T-cell (primary cell): ENCODE measurements around the gene CD84. TPM values are rescaled to one million over a fixed set of nuclear protein-coding genes. Genes with fewer than 3 reads are reported as not detected.
"Not testable (repeated sequence)": the region's sequence is repeated elsewhere in the genome, so short reads cannot be mapped to it uniquely, and the experiment has no call there.

ENCODE experiments used
- ATAC-seq, 4 experiments: fragments of 200-7000 bp in 3 of 4; fragments of 150-1000 bp in 1 of 4; cut with Tn5 transposase; replicated peaks in 1 of 4; 1 replicate in 3 of 4; 2 replicates in 1 of 4; pipeline ENCODE4 v1.10.0; 2021; ENCODE audit warnings: moderate library complexity in 3 of 4, mild to moderate bottlenecking in 2 of 4, moderate number of reproducible peaks in 1 of 4
- CTCF ChIA-PET, 2 donors: fragments of 300-600 bp; sonication (Branson Sonifier 250); formaldehyde crosslinking; loops; one replicate each; lab custom pipeline; 2022; ENCODE audit warnings: antibody characterized with exemption in 2 of 2; lab: Charles Lee
- POLR2A ChIA-PET, 2 donors: fragments of 300-600 bp; sonication (Branson Sonifier 250); formaldehyde crosslinking; loops; one replicate each; lab custom pipeline; 2022; ENCODE audit warnings: antibody characterized with exemption in 2 of 2; lab: Charles Lee
- DNase-seq, 35 experiments: peaks; one replicate each; pipeline versions ENCODE4 v3.0.0 to v3.0.0-alpha.2; 2013 to 2023
- H3K27ac ChIP-seq: one replicate; pipeline ENCODE4 v1.5.1; 2013; ENCODE audit warnings: low read length
- H3K27me3 ChIP-seq, 2 experiments: replicated peaks in 1 of 2; 1 replicate in 1 of 2; 2 replicates in 1 of 2; pipeline versions ENCODE4 v1.6.1 to v1.7.0; 2013; ENCODE audit warnings: low read length in 1 of 2, mixed read lengths in 1 of 2; ENCODE audit not compliant: control insufficient read depth in 2 of 2, insufficient read depth in 2 of 2; ENCODE audit errors: extremely low read depth in 1 of 2
- H3K36me3 ChIP-seq, 2 donors: 1 replicate in 1 of 2; 2 replicates in 1 of 2; pipeline versions ENCODE4 v1.6.1 to v1.7.0; 2013; ENCODE audit warnings: low read length in 1 of 2; ENCODE audit not compliant: control insufficient read depth in 2 of 2, insufficient read depth in 1 of 2; ENCODE audit errors: extremely low read depth in 1 of 2
- H3K4me1 ChIP-seq, 2 experiments: 1 replicate in 1 of 2; 2 replicates in 1 of 2; pipeline versions ENCODE4 v1.6.1 to v1.7.0; 2013; ENCODE audit warnings: low read length in 2 of 2, mixed read lengths in 1 of 2; ENCODE audit not compliant: insufficient read depth in 2 of 2, control insufficient read depth in 1 of 2; ENCODE audit errors: extremely low read depth in 1 of 2
- H3K4me3 ChIP-seq, 2 donors: 1 replicate in 1 of 2; 2 replicates in 1 of 2; pipeline versions ENCODE4 v1.5.1 to v1.7.0; 2013; ENCODE audit warnings: mild to moderate bottlenecking in 2 of 2, low read length in 1 of 2, moderate library complexity in 1 of 2; ENCODE audit not compliant: control insufficient read depth in 1 of 2; ENCODE audit errors: extremely low read depth in 1 of 2
- H3K9me3 ChIP-seq: 2 replicates; pipeline ENCODE4 v1.7.0; 2013
- H3K27ac Mint-ChIP-seq, 2 donors: one replicate each; pipeline ENCODE4 v1.8.0; 2020 to 2021; ENCODE audit warnings: mild to moderate bottlenecking in 2 of 2, mixed read lengths in 2 of 2
- H3K27me3 Mint-ChIP-seq, 2 donors: one replicate each; pipeline ENCODE4 v1.8.0; 2021 to 2022; ENCODE audit warnings: mixed read lengths in 2 of 2
- H3K36me3 Mint-ChIP-seq: one replicate; pipeline ENCODE4 v1.8.0; 2021; ENCODE audit warnings: mixed read lengths
- H3K4me1 Mint-ChIP-seq, 3 donors: one replicate each; pipeline ENCODE4 v1.8.0; 2020 to 2022; ENCODE audit warnings: mixed read lengths in 3 of 3, mild to moderate bottlenecking in 1 of 3
- H3K4me3 Mint-ChIP-seq, 3 donors: one replicate each; pipeline ENCODE4 v1.8.0; 2020 to 2022; ENCODE audit warnings: mild to moderate bottlenecking in 3 of 3, mixed read lengths in 3 of 3, moderate library complexity in 3 of 3
- H3K9me3 Mint-ChIP-seq, 3 donors: one replicate each; pipeline ENCODE4 v1.8.0; 2020 to 2022; ENCODE audit warnings: mixed read lengths in 3 of 3
- WGBS: methylation state at CpG from one replicate; pipeline ENCODE4 v1.1.5; 2013; ENCODE audit warnings: missing lambda C conversion rate; ENCODE audit not compliant: insufficient coverage; 5-methylcytosine and 5-hydroxymethylcytosine counted together
- total RNA-seq, 35 experiments: library from RNA in 6 of 35; stranded (reverse) in 6 of 35; fragments of 120-200 nt in 1 of 35; gene quantifications; one replicate each; pipeline versions ENCODE4 v1.2.1 to v1.2.4 and lab custom pipeline; 2013 to 2026

Gene CD84
- total RNA-seq, 5 donors from 2014 or later (not counting 1 experiment from before 2014, with no cell fraction given): 47.5 to 97.4 (median 51.8) TPM

GRCh38 chr1:160521554-160521953 lies 57.7 kb downstream of the CD84 start:
- Mint-ChIP-seq H3K4me1 (peaks cover 78 to 83% (median 78%) of the 10 kb centered on the region in 3 donors), H3K36me3 (peaks cover 24% of the 10 kb centered on the region), H3K4me3 (peak overlapping the region; percentile 84 to 98 (median 93)), H3K27ac (peak overlapping the region; percentile 94 to 97), H3K27me3 (no peaks in the 10 kb centered on the region), H3K9me3 (peaks cover 0 to 14% (median 4%) of the 10 kb centered on the region in 3 donors)
- no peaks in the 10 kb centered on the region for H3K9me3 ChIP-seq
- ChIA-PET POLR2A (interaction anchor here in 1 of 2 donors (0.7 kb wide), 1 partner anchor 51 kb away, joined by 4 read pairs; no protein-coding TSS in a partner anchor), CTCF (interaction anchor here in 1 of 2 donors (0.6 kb wide), 1 partner anchor 33 kb away, joined by 3 read pairs; no protein-coding TSS in a partner anchor)
- no peak for DNase-seq
- H3K27me3 ChIP-seq: no peaks in the 10 kb centered on the region
- H3K4me3 ChIP-seq: peak overlapping the region in 1 of 2 donors; percentile 69
- H3K27ac ChIP-seq: peak overlapping the region; percentile 65
- 21% methylated on average over 2 of the region's 2 CpGs for WGBS
- H3K36me3 ChIP-seq: no peaks in the 10 kb centered on the region
- ATAC-seq: no peak
- H3K4me1 ChIP-seq: peaks cover 21 to 33% of the 10 kb centered on the region in 2 experiments

GRCh38 chr1:160520999-160521398 lies 58.3 kb downstream of the CD84 start:
- Histone ChIP-seq H3K36me3 (no peaks in the 10 kb centered on the region), H3K4me1 (peaks cover 21 to 33% of the 10 kb centered on the region in 2 experiments), H3K9me3 (no peaks in the 10 kb centered on the region), H3K27ac (peak overlapping the region; percentile 65), H3K27me3 (no peaks in the 10 kb centered on the region), H3K4me3 (peak overlapping the region; percentile 39 to 69)
- Mint-ChIP-seq H3K36me3 (peaks cover 22% of the 10 kb centered on the region), H3K27ac (peak overlapping the region; percentile 94 to 97), H3K4me1 (peaks cover 83 to 88% (median 84%) of the 10 kb centered on the region in 3 donors), H3K9me3 (peaks cover 0 to 12% (median 3%) of the 10 kb centered on the region in 3 donors), H3K4me3 (peak overlapping the region; percentile 84 to 98 (median 93)), H3K27me3 (no peaks in the 10 kb centered on the region)
- CTCF ChIA-PET: no interaction called here
- POLR2A ChIA-PET: no interaction called here
- peak in 3 of 4 experiments; percentile 7 to 26 (median 11) for ATAC-seq
- peak in 1 of 35 experiments; percentile 27 for DNase-seq
- WGBS: no CpG with 5 or more reads among the region's 3 CpGs

DNA sequence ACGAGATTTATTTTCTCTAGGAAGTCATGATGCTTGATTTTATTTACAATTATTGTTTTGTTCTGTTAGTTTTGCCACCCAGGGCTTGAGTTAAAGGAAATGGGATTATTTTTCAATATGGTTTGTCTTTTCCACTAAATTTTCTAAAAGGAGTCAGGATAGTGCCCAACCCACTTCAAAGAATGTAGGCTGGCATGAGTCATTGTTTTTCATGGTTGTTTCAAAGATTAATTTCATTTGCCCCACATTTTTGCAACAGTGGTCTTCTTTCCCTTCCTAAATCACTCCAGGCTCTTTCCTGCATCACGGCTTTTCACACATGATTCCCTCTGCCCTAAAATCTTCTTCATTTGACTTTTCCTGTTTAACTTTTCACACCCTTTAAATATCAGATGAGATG lies 58.7 kb downstream of the CD84 start:
- CTCF ChIA-PET: interaction anchor here in 1 of 2 donors (1.0 to 1.1 kb wide), 3 partner anchors 19 to 37 kb away, joined by 3 to 5 read pairs (median 4); no protein-coding TSS in a partner anchor
- H3K4me3 Mint-ChIP-seq: peak overlapping the region; percentile 84 to 98 (median 93)
- DNase-seq (no peak), ATAC-seq (no peak)
- POLR2A ChIA-PET: no interaction called here
- Histone ChIP-seq H3K36me3 (no peaks in the 10 kb centered on the region), H3K4me1 (peaks cover 24 to 37% of the 10 kb centered on the region in 2 experiments), H3K27ac (peak overlapping the region; percentile 65), H3K9me3 (no peaks in the 10 kb centered on the region), H3K4me3 (peak overlapping the region; percentile 39 to 69), H3K27me3 (no peaks in the 10 kb centered on the region)
- 0% methylated on average over 1 of the region's 2 CpGs for WGBS
- H3K36me3 Mint-ChIP-seq: peaks cover 22% of the 10 kb centered on the region
- peak overlapping the region; percentile 94 to 97 for H3K27ac Mint-ChIP-seq
- no peaks in the 10 kb centered on the region for H3K27me3 Mint-ChIP-seq
- peaks cover 0 to 11% (median 3%) of the 10 kb centered on the region in 3 donors for H3K9me3 Mint-ChIP-seq
- H3K4me1 Mint-ChIP-seq: peaks cover 88 to 92% (median 88%) of the 10 kb centered on the region in 3 donors

DNA sequence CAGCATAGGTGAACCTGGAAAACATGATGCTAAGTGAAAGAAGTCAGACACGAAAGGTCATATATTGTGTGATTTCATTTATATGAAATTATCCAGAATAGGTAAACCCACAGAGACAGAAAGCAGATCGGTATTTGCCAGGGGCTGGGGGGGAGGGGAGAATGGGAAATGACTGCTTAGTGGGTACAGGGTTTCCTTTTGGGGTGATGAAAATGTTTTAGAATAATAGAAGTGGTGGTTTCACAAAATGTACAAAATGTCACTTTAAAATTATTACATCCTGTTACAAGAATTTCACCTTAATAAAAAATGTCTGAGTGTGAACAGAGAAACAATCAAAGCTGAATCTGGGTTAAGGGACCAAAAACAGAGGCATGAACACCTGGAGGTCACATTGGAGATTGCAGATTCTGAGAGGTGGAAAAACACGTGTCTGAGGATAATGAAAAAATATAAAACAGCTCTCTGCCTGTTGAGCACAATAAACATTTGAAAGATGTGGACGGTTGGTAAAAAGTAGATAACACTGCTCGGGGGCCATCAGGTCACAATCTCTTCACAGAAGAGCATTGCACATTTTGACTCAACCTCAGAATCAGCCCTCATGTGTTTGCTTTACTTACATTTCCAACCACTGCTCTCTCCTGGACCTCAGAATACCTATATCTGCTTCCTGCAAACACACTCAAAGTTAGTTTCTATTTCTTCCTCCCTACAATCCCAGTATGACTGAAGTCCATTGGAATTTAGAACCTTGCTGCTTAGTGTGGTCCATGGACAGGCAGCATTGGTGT lies 59.5 kb downstream of the CD84 start:
- Histone ChIP-seq H3K9me3 (no peaks in the 10 kb centered on the region), H3K27me3 (no peaks in the 10 kb centered on the region), H3K27ac (peak overlapping the region; percentile 65), H3K4me1 (peaks cover 24 to 37% of the 10 kb centered on the region in 2 experiments), H3K4me3 (peak overlapping the region; percentile 18 to 69), H3K36me3 (no peaks in the 10 kb centered on the region)
- Mint-ChIP-seq H3K27me3 (no peaks in the 10 kb centered on the region), H3K4me3 (peak overlapping the region; percentile 84 to 98 (median 93)), H3K36me3 (peaks cover 25% of the 10 kb centered on the region), H3K4me1 (peaks cover 93 to 94% (median 94%) of the 10 kb centered on the region in 3 donors), H3K27ac (peak overlapping the region; percentile 94 to 97), H3K9me3 (peaks cover 0 to 8% (median 4%) of the 10 kb centered on the region in 3 donors)
- ChIA-PET POLR2A (interaction anchor here (0.5 to 0.7 kb wide), 3 partner anchors 35 to 1345 kb away, joined by 3 to 11 read pairs (median 3); no protein-coding TSS in a partner anchor), CTCF (interaction anchor here in 1 of 2 donors (0.6 to 1.1 kb wide), 4 partner anchors 19 to 140 kb away, joined by 3 to 5 read pairs (median 4); no protein-coding TSS in a partner anchor)
- peak; percentile 22 to 65 (median 47) for ATAC-seq
- DNase-seq: peak in 14 of 35 experiments; percentile 14 to 68 (median 24)
- WGBS: 0% methylated on average over 1 of the region's 5 CpGs

- Mint-ChIP-seq H3K36me3 (peaks cover 46% of the 10 kb centered on the region), H3K4me3 (peak overlapping the region in 2 of 3 donors; percentile 4 to 84), H3K9me3 (peaks cover 0 to 25% (median 18%) of the 10 kb centered on the region in 3 donors), H3K27ac (peak overlapping the region; percentile 80 to 83), H3K4me1 (peaks cover 98 to 99% (median 98%) of the 10 kb centered on the region in 3 donors)
- H3K36me3 ChIP-seq, H3K9me3 ChIP-seq, DNase-seq, H3K27me3 ChIP-seq, H3K27me3 Mint-ChIP-seq, CTCF ChIA-PET, ATAC-seq, POLR2A ChIA-PET, H3K27ac ChIP-seq, H3K4me3 ChIP-seq: not testable (repeated sequence)
- WGBS: no CpG with 5 or more reads among the region's 2 CpGs
- peaks cover 27 to 37% of the 10 kb centered on the region in 2 experiments for H3K4me1 ChIP-seq
Measured at GRCh38 chr1:160517519-160517918, 61.8 kb downstream of the CD84 start.

DNA sequence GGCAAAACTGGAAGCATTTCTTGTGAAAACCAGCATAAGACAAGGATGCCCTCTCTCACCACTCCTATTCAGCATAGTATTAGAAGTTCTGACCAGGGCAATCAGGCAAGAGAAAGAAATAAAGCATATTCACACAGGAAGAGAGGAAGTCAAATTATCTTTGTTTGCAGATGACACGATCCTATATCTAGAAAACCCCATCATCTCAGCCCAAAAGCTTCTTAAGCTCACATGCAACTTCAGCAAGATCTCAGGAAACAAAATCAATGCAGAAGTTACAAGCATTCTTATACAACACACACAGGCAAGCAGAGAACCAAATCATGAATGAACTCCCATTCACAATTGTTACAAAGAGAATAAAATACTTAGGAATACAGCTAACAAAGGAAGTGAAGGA lies 63.4 kb downstream of the CD84 start:
- peaks cover 85 to 94% (median 90%) of the 10 kb centered on the region in 3 donors for H3K4me1 Mint-ChIP-seq
- H3K27ac Mint-ChIP-seq: peak overlapping the region; percentile 74 to 83
- POLR2A ChIA-PET, ATAC-seq, H3K27me3 Mint-ChIP-seq, H3K4me3 ChIP-seq, H3K27me3 ChIP-seq, DNase-seq, H3K9me3 ChIP-seq: not testable (repeated sequence)
- peak overlapping the region; percentile 44 to 84 (median 53) for H3K4me3 Mint-ChIP-seq
- Histone ChIP-seq H3K27ac (peak overlapping the region; percentile 12), H3K4me1 (peaks cover 23 to 36% of the 10 kb centered on the region in 2 experiments), H3K36me3 (peaks cover 0 to 12% of the 10 kb centered on the region in 2 donors)
- peaks cover 60% of the 10 kb centered on the region for H3K36me3 Mint-ChIP-seq
- H3K9me3 Mint-ChIP-seq: peaks cover 4 to 25% (median 18%) of the 10 kb centered on the region in 3 donors
- CTCF ChIA-PET: interaction anchor here in 1 of 2 donors (0.9 kb wide), 1 partner anchor 89 kb away, joined by 3 read pairs; no protein-coding TSS in a partner anchor
- no CpG with 5 or more reads among the region's 1 CpG for WGBS
